ENCODE measurements around the gene UQCRH.
"Not testable (repeated sequence)": the region's sequence is repeated elsewhere in the genome, so short reads cannot be mapped to it uniquely, and the experiment has no call there.

The UQCRH gene

GRCh38 chr1:46333300-46334029, 30.0 kb downstream of the UQCRH start:
- no peak for DNase-seq

- DNase-seq, result no peak
These were observed 30.5 kb downstream of the UQCRH start for GRCh38 chr1:46334030-46334384.

GRCh38 chr1:46335081-46335480, 31.6 kb downstream of the UQCRH start:
- no peak for DNase-seq

GRCh38 chr1:46337409-46337808, 33.9 kb downstream of the UQCRH start:
- DNase-seq, result not testable (repeated sequence)

GRCh38 chr1:46340404-46341221, 37.1 kb downstream of the UQCRH start, which contains the start of gene NSUN4:
NSUN4 (plus strand) TSS chr1:46340807; CDS start chr1:46340827, 20 bp downstream.
- DNase-seq, result peak; percentile 56 to 95 (median 86)

GRCh38 chr1:46341222-46342083, 38.0 kb downstream of the UQCRH start:
- peak in 2 of 56 donors; percentile 4 to 43 for DNase-seq

- DNase-seq, result no peak
These were observed 38.7 kb downstream of the UQCRH start for GRCh38 chr1:46342084-46342656.

GRCh38 chr1:46342677-46343350, 39.3 kb downstream of the UQCRH start:
- no peak for DNase-seq

- no peak for DNase-seq
These were observed 39.8 kb downstream of the UQCRH start for GRCh38 chr1:46343351-46343695.

- no peak for DNase-seq
These were observed 40.2 kb downstream of the UQCRH start for GRCh38 chr1:46343705-46344104.

GRCh38 chr1:46344481-46344880, 41.0 kb downstream of the UQCRH start:
- no peak for DNase-seq

GRCh38 chr1:46345281-46345680, 41.8 kb downstream of the UQCRH start:
- no peak for DNase-seq

- DNase-seq, result no peak
These were observed 48.9 kb downstream of the UQCRH start for GRCh38 chr1:46352363-46352762.

GRCh38 chr1:46355920-46356319, 52.4 kb downstream of the UQCRH start:
- DNase-seq, result not testable (repeated sequence)

- DNase-seq, result no peak
These were observed 58.7 kb downstream of the UQCRH start for GRCh38 chr1:46362158-46362557.

- no peak for DNase-seq
These were observed 59.6 kb downstream of the UQCRH start for GRCh38 chr1:46363121-46363520.

GRCh38 chr1:46364612-46365011, 61.1 kb downstream of the UQCRH start:
- no peak for DNase-seq

- not testable (repeated sequence) for DNase-seq
These were observed 62.3 kb downstream of the UQCRH start for GRCh38 chr1:46365796-46366195.
